CD1c-positive myeloid dendritic cell (primary cell): Measurements from ENCODE around the gene ASPN.
A peak's percentile ranks its signal among the peaks of the same experiment; 100 is the strongest.

Experiments
- DNase-seq: peaks from one replicate; pipeline ENCODE4 v3.0.0-alpha.2; 2016; ENCODE audit errors: extremely low spot score

The ASPN gene

GRCh38 chr9:92504881-92505280 is 22.6 kb upstream of the ASPN start:
- DNase-seq: no peak

- DNase-seq: no peak
Observed at GRCh38 chr9:92503156-92503555, 20.9 kb upstream of the ASPN start.

DNA sequence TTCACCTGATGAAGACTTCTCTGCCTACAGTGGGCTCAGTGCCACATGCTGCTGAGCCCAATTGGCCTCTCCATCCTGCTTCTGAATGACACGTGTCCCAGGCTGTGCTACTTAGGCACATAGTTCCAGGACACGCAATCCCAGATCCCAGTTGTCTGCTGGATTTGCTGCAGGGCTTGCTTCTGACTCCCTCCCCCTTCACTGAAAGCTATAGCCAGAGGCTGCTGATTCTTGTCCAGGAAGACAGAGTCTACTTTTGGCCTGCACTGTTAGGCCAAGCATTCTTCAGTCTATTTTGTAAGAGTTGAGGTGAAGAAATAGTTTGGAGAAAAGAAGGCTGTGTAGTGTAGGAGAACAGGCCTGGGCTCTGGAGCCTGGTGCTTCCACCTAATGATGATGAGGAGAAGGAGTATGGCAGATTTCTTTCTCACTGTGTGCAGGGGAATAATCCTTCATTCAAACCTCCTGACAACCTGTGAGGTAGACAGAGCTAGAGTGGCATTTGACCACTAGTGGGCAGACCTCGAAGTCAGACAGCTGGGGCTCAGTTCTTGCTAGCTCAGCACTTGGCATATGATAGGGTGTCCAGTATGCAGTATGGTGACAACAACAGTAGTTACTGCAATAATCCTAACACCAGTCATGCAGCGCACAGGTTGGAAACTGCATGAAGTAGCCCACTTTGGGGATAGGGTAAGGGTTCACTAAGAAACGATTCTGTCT is 19.5 kb upstream of the ASPN start:
- DNase-seq: peak; percentile 10

DNA sequence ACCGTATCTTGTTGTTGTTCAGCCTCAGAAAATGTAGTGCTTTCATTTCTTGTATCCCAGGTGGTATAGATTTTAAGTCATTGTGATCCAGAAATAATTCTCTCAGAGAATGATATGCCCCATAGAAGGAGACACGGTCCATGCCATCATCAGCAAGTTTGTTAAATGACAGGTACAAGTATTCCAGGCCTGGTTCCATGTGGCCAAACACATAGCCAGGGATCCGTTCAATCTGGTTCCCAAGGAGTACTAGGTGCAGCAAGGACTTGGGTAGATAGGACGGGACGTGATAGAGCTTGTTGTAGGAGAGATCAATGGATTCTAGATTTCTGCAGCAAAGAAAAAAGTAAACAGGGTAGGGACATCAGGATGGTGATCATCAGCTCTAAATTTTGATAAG is 18.4 kb upstream of the ASPN start:
- DNase-seq: no peak

DNA sequence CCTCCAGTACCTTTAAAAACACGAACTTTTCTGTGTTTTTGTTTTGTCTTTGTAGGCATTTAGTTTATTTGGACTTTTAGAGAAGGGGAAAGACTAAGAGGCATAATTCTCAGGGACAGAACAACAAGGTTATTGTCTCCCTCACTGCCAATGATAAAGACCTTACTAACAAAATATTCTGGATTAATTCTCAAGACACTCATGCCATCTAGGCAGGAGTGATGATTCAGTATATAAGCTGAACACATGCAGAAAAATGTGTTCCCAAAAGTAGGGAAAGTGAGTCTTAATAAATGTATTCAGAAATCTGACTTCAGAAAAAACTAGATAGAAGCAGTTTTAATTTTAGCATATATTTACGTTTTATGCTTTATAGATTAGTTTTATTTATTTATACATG is 17.4 kb upstream of the ASPN start:
- no peak for DNase-seq

DNA sequence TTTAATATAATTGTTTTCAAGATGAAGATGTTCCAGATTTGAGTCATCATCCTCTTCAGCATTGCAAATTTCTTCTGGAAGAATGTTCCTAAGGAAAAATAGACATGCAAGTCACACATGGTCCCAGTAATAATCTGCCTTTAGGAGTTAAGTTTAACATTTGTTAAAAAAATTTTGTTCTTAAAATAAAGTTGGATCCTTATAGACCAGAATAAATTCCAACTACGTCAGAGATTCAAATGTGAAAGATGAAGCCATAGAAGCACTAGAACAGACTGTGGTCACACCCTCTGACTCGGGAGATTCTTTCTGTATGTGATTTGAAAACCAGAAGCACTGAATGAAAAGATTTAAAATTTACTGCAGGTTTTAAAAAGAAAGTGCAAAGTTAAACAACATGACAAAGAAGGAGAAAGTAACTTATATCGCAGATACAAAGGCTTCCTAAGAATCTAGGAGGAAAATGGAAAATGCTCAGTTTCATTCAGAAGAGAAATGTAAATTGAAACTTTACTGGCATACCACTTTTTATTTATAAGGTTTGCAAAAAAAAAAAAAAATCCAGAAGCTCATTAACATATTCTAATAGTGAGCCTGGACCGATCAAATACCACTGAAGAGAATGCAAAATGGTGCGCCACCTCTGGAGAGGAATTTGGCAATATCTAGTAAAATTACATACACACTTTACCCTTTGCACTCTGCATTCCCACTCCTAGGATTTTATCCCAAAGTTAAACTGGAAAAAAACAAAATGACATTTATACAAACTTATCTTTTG is 14.3 kb upstream of the ASPN start:
- no peak for DNase-seq

DNA sequence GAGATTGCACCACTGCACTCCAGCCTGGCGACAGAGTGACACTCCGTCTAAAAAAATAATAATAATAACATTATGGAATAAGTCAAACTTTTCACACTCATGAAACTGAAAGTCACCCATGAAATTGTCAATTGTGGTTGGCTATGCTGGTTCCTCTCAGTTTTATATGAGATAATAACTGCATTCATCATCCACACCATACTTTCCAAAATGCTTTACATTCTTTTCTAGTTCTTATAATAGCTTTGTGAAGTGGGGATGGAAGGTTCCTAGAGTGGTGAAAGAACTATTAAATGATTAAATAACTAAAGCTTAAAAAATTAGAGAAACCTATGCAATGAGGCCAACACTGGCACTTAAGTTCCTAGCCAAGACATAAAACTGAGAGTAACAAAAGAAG is 12.6 kb upstream of the ASPN start:
- no peak for DNase-seq

GRCh38 chr9:92493749-92494387 is 11.6 kb upstream of the ASPN start:
- no peak for DNase-seq

GRCh38 chr9:92492781-92493401 is 10.6 kb upstream of the ASPN start:
- DNase-seq: no peak

- DNase-seq: no peak
Observed at GRCh38 chr9:92488681-92489550, 6.6 kb upstream of the ASPN start.

- DNase-seq: no peak
Observed at GRCh38 chr9:92486371-92486770, 4.1 kb upstream of the ASPN start.

- no peak for DNase-seq
Observed at GRCh38 chr9:92484563-92484962, 2.3 kb upstream of the ASPN start.

GRCh38 chr9:92483627-92484545 is 1.6 kb upstream of the ASPN start:
- no peak for DNase-seq

DNA sequence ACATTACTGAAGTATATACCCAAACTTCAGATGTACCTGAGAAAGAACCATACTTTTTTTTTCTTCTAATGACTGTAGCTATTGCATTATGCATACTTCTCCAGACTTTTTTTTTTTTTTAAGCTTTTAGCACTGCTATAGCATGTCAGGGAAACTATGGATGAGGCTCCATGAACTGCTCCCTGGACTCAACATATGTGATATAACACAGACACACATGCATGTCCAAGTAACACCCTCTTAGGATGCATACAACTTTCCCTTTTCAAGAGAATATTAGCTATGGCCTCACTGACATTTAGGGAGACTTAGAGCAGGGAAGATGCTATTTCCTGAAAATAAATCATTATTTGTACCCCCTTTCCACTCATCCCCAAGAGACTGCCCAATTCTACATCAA is 499 bp upstream of the ASPN start:
- no peak for DNase-seq

DNA sequence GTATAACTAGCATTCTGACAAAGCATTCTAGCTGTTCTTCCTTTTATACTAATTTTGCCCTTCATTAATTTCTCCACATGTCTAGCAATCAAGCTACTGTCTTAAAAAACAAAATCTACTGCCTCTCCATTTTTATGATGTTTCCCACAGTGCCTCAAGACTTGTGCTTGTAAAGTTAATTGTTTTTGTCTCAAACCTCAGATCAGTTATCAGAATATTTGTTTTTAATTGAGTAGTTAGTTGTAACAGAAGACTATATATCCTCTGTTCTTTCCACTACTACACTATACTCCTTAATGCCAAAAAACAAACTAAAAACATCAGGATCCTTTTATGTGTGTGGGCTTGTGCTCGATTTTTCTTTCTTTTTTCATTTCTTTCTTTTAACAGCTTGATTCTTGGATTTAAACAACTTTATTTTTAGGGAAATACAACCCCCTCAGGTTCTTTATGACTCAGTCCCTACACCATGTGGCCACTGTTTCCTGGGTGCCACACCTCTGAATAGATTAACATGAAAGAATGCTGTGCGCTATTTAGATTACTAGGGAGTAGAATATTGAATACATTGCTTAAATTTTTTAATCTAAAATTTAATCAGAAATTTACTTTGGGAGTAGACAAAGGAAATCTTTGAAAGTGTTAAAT is 1.2 kb downstream of the ASPN start:
- peak; percentile 7 for DNase-seq

DNA sequence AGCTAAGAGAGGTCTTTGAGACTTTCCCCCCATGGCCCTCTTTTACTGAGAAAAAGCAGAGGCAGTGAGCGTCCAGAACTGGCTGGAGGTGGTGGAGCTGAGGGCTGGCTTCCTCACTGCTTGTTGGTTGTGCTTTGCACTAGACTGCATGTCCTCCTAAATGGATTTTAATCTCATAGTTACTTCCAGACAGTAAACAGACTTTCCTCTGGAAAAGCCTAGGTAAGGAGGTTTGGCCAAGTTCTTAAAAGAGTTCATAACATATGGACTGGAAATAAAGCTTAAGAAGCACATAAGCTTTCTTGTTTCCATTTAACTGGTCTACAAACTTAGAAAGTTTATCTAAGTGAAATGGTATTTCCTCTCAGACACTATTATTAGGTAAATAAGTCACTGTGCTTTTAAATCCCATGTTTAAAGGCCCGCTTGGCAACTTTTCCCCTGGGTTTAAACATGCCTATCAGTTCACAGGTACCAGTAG is 2.0 kb downstream of the ASPN start:
- no peak for DNase-seq

GRCh38 chr9:92479346-92479745 is 3.0 kb downstream of the ASPN start:
- no peak for DNase-seq

GRCh38 chr9:92478783-92479182 is 3.5 kb downstream of the ASPN start:
- DNase-seq: no peak

GRCh38 chr9:92476962-92477361 is 5.3 kb downstream of the ASPN start:
- no peak for DNase-seq

DNA sequence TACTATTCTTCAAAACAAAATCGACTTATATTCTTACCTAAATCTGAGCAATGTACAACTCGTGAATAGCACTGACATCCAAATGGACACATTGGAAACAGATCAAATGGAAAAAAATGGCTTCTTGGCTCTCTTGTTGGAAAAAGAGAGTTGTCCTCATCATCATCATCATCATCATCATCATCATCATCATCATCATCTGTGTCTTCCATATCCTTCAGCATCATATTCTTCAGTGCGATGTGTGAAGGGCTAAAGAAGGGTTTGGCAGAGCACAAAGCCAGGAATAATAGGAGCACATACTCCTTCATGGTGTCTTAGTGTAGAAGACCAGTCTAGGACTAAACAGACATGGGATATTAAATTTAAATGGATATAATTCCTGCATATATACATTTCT is 7.7 kb downstream of the ASPN start:
- DNase-seq: no peak
